HG03066 (cell line): Measurements from ENCODE around the gene CATSPERB.
"Not testable (repeated sequence)": the region's sequence is repeated elsewhere in the genome, so short reads cannot be mapped to it uniquely, and the experiment has no call there.

Experiments used
- ATAC-seq: cut with Tn5 transposase; IDR thresholded peaks from one replicate; pipeline ENCODE4 v1.9.1; 2021; ENCODE audit warnings: low read depth; ENCODE audit not compliant: unreplicated experiment

CATSPERB gene

GRCh38 chr14:91593957-91594356, 137.9 kb downstream of the CATSPERB start:
- not testable (repeated sequence) for ATAC-seq

GRCh38 chr14:91586410-91586809, 145.5 kb downstream of the CATSPERB start:
- ATAC-seq = no peak

GRCh38 chr14:91585856-91586255, 146.0 kb downstream of the CATSPERB start:
- no peak for ATAC-seq

GRCh38 chr14:91582761-91583160, 149.1 kb downstream of the CATSPERB start:
- no peak for ATAC-seq

- ATAC-seq = no peak
Measured at GRCh38 chr14:91580876-91581577, 150.9 kb downstream of the CATSPERB start.

GRCh38 chr14:91577632-91578233, 154.2 kb downstream of the CATSPERB start:
- ATAC-seq = no peak

GRCh38 chr14:91575469-91576208, 156.2 kb downstream of the CATSPERB start:
- ATAC-seq = no peak

GRCh38 chr14:91573894-91574837, 157.7 kb downstream of the CATSPERB start:
- ATAC-seq = no peak

- no peak for ATAC-seq
Measured at GRCh38 chr14:91573528-91573893, 158.4 kb downstream of the CATSPERB start.

- no peak for ATAC-seq
Measured at GRCh38 chr14:91570021-91570420, 161.9 kb downstream of the CATSPERB start.

GRCh38 chr14:91569301-91569700, 162.6 kb downstream of the CATSPERB start:
- ATAC-seq = no peak

GRCh38 chr14:91568626-91569025, 163.3 kb downstream of the CATSPERB start:
- no peak for ATAC-seq

- ATAC-seq = not testable (repeated sequence)
Measured at GRCh38 chr14:91567827-91568226, 164.1 kb downstream of the CATSPERB start.

- ATAC-seq = no peak
Measured at GRCh38 chr14:91555531-91555930, 176.4 kb downstream of the CATSPERB start.

GRCh38 chr14:91554535-91555332, 177.2 kb downstream of the CATSPERB start:
- ATAC-seq = no peak

GRCh38 chr14:91548108-91548507, 183.8 kb downstream of the CATSPERB start:
- ATAC-seq = no peak

GRCh38 chr14:91545946-91546716, 185.8 kb downstream of the CATSPERB start:
- no peak for ATAC-seq

GRCh38 chr14:91545204-91545603, 186.7 kb downstream of the CATSPERB start:
- no peak for ATAC-seq

GRCh38 chr14:91536327-91536726, 195.6 kb downstream of the CATSPERB start:
- no peak for ATAC-seq
